Jurkat, Clone E6-1 (cell line): ENCODE data around the gene MSRB3.

Source experiments
- DNase-seq: peaks from one replicate; pipeline ENCODE4 v3.0.0-alpha.2; 2011; ENCODE audit warnings: low read depth, low spot score
- H3K4me3 ChIP-seq: 2 replicates; pipeline ENCODE4 v1.5.1; 2011; ENCODE audit warnings: mild to moderate bottlenecking, low read length, control low read depth, moderate library complexity

Gene MSRB3

DNA sequence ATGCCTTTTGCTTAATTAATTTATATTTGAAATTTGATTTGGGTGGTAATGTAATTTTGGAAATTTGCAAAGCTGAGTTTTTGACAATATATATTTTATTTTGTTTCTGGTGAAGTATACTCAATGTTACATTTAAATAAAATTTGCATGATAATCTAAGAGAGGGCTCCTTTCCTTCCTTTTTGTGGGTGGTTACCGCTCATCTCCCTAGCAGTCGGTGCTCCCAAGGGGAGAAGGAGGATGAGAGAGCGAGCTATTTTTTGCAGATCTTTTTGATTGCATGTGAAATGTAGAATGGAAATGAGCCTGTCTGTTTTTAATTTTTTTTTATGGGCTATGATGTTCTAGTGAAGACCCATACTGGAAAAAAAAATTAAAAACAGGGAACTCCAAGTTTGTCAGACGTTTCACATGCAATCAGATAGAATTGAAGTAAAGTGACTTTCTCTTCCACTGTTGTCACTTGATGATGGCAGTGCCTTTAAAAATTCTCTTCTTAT, 39.8 kb downstream of the MSRB3 start:
- DNase-seq = no peak
- H3K4me3 ChIP-seq = no peak overlapping the region

DNA sequence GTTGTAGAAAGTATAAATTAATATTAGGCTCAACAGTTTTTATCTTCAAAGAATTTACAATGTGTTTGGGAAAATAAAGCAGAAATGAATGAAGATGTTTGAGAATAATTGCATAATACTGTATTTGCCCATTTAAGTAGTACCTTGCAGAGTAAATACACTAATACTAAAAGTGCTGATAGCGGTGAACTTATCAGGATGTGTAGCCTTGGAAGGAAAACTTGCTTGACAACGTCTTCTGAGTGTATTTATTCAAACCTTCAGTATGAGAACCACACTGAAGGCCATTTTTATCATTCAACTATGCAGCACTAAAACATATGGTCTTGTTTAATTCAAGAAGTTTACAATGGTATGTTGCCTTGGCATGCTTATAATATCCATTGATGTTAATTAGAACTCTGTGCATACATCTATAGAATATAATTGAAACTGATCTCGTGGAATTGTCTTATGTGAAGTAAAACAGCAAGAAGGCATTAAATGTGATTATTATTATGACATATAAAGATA, 41.3 kb downstream of the MSRB3 start:
- no peak for DNase-seq
- H3K4me3 ChIP-seq = no peak overlapping the region

DNA sequence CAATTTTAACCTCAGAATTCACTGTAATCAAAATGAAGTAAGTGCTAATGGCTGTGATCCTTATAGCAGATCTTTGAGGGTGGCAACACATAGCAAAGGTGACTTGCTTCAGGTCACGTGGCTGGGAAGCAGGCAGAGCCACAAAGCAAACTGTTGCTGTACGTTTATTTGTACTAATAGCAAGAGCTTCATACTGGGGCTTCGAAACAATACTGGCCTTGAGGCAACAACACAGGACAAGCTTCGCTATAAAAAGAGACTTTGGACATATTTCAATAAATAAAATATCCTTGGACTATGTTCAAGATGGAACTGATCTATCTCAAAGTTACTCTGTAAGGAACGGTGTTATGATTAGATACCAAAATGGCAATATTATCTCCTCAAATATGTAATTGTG, 44.6 kb downstream of the MSRB3 start:
- DNase-seq = no peak

DNA sequence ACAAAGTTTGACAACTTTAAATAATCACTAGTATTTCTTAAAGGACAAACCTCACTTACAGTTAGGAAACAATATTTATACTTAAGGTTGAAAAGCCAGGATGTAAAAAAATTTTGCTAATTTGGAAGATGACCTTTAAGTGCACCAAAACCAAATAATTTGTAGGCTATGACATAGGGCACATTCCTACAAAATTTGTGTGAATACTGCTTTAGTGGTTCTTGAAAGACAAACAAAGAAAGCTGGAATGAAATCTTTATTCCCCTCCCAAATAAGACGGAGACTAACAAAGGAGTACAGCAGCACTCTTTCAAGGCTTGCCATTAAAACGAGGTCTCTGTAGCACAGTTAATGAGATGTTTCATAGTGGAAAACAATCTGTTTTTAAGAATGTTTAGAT, 45.6 kb downstream of the MSRB3 start:
- no peak overlapping the region for H3K4me3 ChIP-seq
- DNase-seq = no peak

More for the DNA sequence above, 44.6 kb downstream of the MSRB3 start:
- H3K4me3 ChIP-seq = no peak overlapping the region

DNA sequence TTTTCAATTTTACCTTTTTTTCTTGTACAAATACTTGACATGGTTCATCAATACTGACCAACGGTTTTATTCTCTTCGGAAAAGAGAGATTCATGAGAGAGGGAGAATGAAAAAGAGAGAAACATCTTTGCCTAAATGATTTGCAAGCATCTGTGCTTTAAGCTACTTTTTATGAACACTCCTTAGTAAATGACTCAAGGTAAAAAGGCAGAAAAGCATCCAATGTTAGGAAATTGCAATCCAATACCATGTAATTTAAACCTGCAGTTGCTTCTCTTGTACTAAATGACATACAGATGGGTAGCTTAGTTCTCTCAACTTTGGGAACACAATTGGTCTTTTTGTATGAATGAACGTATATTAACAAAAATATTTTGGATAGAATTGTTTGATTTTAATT, 46.1 kb downstream of the MSRB3 start:
- DNase-seq = no peak
- H3K4me3 ChIP-seq = no peak overlapping the region

DNA sequence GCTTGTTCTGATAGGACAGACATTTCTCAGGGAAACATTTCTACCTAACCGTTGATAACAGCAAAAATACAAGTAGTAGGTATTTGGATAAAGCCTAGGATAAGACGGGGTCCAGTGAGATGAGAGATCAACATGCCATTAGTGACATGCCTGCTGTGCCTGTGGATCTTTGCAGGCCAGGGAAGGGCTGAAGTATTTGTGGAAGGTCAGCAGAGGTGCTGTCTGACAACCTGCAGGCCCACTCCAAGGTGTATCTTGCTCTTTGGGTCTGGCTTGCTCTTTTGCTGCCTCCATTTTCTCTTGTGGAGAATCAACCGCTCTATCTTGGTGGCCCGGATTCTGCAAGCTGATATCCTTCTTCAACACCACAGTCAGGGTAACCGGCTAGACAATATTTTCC, 46.7 kb downstream of the MSRB3 start:
- no peak for DNase-seq

DNA sequence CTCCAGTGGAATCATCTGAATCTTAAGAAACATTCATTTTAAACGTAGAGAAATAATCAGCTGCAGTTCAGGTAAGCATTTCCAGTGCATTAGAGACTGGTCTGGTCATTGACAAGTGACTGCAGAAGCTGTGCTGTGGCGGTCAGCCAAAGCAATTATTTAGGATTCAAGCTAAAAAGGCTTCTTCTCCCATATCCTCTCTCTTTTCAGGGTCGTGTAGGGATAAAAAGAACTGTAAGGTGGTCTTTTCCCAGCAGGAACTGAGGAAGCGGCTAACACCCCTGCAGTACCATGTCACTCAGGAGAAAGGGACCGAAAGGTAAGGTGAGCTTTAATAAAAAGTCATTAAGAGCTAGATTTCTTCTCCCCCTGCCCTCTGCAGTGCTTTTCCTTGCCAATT, 48.1 kb downstream of the MSRB3 start:
- H3K4me3 ChIP-seq = no peak overlapping the region
- DNase-seq = no peak

More for the DNA sequence above, 46.7 kb downstream of the MSRB3 start:
- H3K4me3 ChIP-seq = no peak overlapping the region

DNA sequence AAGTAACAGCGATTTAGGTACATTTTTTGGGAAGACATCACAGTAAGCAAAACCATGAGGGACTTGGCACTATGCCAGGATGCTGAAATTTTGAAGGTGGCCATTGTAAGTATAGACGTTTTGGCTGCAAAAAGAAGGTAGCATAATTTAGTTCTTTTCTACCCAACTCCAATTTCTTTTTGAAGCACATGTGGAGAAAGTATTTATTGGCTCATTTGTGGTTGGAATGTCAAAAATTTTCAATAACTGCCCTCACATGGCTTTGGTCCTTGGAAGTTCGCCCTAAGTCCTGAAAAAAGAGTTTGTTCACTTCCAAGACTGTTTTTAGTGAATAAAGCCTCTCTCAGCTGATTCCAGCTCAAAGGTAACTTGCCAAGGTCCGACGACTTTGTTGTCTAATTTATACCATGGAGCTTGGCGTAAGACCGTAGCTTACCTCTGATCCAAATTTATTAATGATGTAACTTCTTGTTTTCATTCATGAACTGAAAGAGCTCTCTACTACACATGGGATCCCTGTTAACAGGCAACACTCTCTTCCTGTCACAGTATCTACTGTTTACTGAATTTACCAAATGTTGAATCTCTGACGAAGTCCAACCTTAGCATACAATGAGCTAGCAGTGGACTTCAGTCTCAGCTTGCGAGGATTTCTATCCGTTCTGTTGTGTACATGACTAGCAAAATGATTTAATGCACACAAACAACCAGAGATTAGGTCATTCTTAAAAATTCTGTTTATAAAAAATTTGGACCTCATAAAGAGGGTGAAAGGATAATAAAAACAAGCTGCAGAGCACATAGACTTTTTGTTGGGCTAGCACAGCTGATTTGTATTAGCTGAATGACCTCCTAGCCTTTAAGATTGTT, 49.0 kb downstream of the MSRB3 start:
- H3K4me3 ChIP-seq = no peak overlapping the region
- no peak for DNase-seq

DNA sequence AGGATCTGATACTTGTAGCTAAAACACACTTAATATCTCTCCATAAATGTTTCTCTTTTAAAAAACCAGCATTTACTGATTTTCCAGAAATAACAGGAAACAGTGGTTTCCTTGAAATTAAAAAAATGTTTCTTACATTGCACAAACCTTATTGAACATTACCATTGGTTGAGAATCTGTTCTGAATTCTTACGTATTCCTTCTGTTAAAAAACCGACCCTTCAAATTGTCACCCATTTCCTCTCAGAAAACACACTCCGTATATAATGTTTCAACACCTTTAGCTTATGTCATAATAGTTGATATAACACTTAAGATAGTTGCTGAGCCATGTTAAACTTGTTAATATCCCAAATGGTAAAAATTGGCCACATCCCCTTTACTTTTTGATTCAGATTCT, 51.2 kb downstream of the MSRB3 start:
- DNase-seq = no peak

DNA sequence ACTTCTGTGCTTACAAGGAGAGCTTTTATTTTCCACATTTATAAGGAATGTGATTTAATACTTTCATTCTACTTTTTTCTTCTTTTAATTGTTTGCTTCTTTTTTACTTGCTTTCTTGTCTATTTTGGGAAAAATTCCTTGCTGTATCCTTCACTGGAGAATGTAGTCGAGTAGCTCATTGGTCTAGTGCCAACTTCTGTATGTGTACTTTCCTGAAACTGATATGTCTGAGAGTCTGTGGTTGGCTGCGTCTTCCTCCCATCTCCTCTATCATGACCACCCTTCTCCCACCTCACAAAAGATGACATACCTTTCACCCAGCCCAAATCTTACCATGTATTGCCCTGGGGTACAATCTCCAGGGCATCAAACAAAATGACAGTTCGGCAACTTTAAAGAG, 51.8 kb downstream of the MSRB3 start:
- H3K4me3 ChIP-seq = no peak overlapping the region
- DNase-seq = no peak

More for the DNA sequence above, 51.2 kb downstream of the MSRB3 start:
- H3K4me3 ChIP-seq = no peak overlapping the region

DNA sequence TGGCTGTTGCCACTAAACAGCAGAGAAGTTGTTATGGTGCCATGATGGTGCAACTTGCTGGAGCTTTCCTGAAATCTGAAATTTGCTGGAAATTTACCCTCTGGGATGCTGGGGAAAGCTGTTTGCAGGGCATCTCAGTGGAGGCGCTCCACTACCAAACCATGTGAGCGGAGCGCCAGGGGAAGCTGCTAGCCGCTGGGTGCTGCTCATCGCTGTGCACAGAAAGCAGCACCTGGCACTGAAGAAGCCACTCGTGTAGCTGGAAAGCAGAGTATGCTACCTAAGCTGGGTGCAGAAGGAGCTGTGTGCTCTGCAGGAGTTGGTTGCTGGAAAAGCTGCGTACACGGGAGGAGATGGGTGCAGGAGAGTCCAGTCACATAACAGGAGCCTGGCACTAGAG, 53.0 kb downstream of the MSRB3 start:
- no peak for DNase-seq
- no peak overlapping the region for H3K4me3 ChIP-seq

DNA sequence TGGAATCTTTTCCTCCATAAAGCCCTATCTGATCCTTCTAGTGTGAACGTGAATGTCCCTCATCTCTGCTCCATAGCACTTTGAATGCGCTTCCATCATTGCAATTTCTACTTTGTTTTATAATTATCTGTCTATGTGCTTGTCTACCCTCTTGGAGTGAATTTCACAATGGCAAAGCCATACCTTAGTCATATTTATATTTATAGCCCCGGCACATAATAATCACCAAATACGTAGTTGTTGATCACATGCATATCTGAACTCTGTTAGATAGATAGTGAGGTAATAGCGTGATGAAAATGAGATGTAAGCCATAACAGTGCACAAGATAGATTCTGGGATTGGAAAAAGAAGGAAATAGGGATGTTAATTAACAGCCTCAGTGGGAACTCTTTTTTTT, 55.2 kb downstream of the MSRB3 start:
- H3K4me3 ChIP-seq = no peak overlapping the region
- no peak for DNase-seq

DNA sequence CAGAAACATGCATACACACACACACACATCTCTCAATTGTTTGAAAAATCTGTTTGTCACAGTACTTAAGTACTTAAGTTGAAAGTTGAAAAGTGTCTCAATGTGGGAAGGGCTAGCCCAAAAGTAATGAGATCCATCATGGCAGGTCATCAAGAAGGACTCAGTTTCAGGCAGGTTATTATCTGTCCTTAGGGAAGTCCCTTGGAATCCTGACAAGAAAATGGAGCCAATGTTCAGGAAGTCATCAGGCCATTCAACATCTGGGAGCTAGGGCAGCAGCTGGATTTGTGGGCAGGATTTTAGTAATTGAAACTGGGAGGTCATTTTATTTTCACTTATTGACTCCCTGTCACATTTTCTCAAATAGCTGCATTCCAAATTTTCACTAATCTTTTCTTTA, 56.0 kb downstream of the MSRB3 start:
- H3K4me3 ChIP-seq = no peak overlapping the region
- DNase-seq = no peak

DNA sequence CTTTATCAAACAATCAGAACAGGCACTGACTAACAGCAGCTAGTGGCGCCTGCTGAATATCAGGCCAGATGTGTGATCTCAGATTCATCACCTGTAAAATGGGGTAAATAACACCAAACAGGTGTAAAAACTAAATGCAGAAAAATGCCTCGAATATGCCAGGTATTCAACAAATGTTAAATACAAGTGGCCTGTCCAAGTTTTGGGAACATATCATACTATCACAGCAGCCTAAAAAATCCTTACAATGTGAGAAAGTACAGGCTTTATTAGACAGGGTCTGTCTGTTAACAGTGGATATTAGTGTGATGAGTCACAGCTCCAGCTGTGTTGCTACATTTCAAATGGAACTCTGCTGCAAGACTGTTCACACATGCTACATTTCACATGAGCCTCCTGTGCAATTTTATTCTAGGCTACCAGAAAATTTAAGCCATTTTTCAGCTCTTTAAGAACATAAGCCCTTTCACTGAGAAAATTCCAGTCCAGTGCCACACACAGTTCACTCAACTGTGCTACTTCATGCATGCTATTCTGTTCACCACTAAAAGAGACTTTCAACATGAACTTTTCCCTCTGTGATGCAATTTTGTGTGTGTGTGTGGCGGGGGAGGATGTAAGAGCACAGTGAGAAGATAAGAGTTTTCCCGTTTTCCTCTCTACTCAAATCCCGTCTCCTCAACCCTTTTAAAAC, 56.7 kb downstream of the MSRB3 start:
- no peak overlapping the region for H3K4me3 ChIP-seq
- DNase-seq = no peak

DNA sequence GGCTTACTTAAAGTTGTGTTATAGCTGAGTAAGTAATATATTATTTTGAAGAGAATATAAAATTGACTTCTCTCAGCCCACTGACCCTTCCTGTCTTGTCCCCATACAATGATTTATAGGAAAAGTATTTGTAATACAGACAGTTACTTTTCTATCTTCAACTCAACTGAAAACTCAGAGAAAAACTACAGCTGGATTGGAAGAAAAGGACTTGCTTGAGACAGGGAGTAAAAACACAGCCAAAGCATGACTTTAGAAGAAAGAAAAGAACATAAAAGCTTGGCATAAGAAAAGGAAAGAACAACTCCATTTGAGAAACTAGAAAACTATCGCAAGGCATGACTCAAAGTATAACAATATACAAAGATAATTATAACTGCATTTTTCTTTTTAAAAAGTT, 57.5 kb downstream of the MSRB3 start:
- no peak overlapping the region for H3K4me3 ChIP-seq
- DNase-seq = no peak

DNA sequence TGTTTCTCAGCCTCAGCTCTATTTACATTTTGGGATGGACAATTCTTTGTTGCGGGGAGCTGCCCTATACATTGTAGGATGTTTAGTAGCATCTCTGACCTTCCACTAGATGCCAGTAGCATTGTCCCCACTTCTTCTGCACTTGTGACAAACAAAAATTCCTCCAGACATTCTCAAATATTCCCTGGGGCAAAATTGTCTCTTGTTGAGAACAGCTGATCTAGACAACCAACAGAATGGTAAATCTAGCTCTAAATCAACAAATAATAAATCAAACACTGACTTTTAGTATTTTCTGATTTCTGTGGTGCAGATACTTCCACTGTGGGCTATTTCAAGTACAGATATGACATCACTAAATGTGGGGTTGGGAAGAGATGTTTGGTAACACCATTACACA, 60.7 kb downstream of the MSRB3 start:
- H3K4me3 ChIP-seq = no peak overlapping the region
- DNase-seq = no peak

DNA sequence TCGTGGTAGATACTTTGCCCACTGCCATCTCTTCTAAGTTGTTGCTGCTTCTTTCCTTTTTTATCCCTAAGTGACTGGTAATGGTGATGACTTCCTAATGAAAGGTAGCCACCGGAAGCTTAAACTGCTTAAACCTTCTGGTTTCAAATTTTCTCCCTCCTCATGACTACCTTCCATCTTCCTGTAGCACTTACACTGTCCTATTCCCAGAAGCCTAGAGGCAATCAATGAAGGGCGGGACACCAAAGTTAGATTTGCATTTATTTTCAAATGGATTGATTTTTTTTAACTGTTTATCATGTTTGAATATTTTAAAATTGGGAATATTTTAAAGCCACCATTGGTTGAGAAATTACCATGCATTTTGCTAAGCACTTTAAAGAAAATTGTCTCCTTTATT, 64.7 kb downstream of the MSRB3 start:
- no peak overlapping the region for H3K4me3 ChIP-seq
- DNase-seq = no peak

DNA sequence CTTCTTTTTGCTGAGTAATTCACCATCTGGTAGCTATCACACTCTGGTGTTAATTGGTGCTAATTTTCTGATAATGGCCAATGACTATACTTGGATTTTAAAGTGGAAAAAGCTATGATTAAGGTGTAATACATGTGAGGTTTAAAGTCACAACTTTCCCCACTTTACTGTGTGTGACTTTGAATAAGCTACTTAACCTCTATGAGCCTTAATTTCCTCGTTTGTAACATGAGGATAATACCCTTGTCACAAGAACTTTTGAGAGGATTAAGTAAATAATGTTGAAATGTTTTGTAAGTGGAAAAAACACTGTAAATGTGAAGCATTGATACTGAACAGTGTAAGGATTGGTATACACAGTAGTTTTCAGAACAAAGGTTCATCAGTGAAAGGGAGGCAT, 65.3 kb downstream of the MSRB3 start:
- no peak for DNase-seq
- H3K4me3 ChIP-seq = no peak overlapping the region

DNA sequence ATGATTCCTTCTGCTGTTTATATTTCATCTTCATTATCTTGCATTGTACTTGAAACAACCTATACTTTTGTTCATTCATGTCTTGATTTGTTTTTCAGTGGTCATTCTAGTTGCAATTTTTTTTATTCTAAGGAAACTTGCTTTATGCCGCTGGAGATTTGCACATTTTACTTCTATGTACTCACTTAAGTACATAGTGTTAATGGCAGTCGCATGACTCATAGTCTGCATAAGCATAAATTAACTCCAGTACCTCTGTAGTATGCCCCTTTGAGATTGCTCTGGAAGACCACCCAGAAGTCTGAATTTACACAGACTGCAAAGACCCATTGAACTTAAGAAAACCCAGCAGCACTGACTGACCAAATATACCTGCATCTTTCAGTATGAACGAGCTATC, 77.0 kb downstream of the MSRB3 start:
- no peak for DNase-seq
- H3K4me3 ChIP-seq = no peak overlapping the region
